Measurements from ENCODE around the gene YRDC.

DNA sequence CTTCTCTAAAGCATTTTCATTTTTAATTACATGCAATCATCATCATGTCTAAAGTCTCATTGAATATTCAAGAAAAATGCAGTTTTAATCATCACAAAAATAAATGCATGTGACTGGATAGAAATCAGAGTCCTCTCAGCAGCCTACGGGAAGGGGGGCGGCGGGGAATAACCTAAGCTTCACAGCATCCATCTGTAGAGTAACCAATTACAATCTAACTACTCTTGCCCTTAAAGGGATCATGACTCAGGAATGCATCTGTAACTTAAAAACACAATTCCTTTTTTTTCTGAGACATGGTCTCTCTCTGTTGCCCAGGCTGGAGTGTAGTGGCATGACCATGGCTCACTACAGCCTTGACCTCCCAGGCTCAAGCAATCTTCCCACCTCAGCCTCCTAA, 28.8 kb upstream of the YRDC start:
- TF ChIP-seq, protein P1, sequence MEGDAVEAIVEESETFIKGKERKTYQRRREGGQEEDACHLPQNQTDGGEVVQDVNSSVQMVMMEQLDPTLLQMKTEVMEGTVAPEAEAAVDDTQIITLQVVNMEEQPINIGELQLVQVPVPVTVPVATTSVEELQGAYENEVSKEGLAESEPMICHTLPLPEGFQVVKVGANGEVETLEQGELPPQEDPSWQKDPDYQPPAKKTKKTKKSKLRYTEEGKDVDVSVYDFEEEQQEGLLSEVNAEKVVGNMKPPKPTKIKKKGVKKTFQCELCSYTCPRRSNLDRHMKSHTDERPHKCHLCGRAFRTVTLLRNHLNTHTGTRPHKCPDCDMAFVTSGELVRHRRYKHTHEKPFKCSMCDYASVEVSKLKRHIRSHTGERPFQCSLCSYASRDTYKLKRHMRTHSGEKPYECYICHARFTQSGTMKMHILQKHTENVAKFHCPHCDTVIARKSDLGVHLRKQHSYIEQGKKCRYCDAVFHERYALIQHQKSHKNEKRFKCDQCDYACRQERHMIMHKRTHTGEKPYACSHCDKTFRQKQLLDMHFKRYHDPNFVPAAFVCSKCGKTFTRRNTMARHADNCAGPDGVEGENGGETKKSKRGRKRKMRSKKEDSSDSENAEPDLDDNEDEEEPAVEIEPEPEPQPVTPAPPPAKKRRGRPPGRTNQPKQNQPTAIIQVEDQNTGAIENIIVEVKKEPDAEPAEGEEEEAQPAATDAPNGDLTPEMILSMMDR (conservative IDR thresholded peaks at IDR 0.05) = no peak
- no peak for TF ChIP-seq ZFX (IDR thresholded peaks at IDR 0.05)
